GM20000 (cell line): Measurements from ENCODE around the gene SDF2.
"Not testable (repeated sequence)": the region's sequence is repeated elsewhere in the genome, so short reads cannot be mapped to it uniquely, and the experiment has no call there.

ENCODE experiments used
- DNase-seq: peaks from one replicate; pipeline ENCODE4 v3.0.0; 2012; ENCODE audit warnings: low spot score
- CTCF ChIP-seq: IDR thresholded peaks from 2 replicates; pipeline ENCODE4 v1.5.1; 2012; ENCODE audit warnings: mild to moderate bottlenecking, control low read depth; ENCODE audit errors: extremely low read depth, missing control alignments

The SDF2 gene

GRCh38 chr17:28662527-28662829 is 772 bp upstream of the SDF2 start:
- no peak for DNase-seq
- TF ChIP-seq CTCF = no peak

GRCh38 chr17:28659497-28659881 is 2.2 kb downstream of the SDF2 start:
- DNase-seq = not testable (repeated sequence)

GRCh38 chr17:28658766-28659496 is 2.8 kb downstream of the SDF2 start:
- DNase-seq = not testable (repeated sequence)

- DNase-seq = not testable (repeated sequence)
Observed at GRCh38 chr17:28658342-28658741, 3.4 kb downstream of the SDF2 start.

- no peak for DNase-seq
- TF ChIP-seq CTCF = no peak
Observed at GRCh38 chr17:28657756-28658155, 4.0 kb downstream of the SDF2 start.

- no peak for TF ChIP-seq CTCF
- DNase-seq = no peak
Observed at GRCh38 chr17:28655160-28655559, 6.5 kb downstream of the SDF2 start.

GRCh38 chr17:28648698-28649097 is 13.0 kb downstream of the SDF2 start:
- DNase-seq = no peak
- TF ChIP-seq CTCF = no peak

GRCh38 chr17:28646039-28646754 is 15.5 kb downstream of the SDF2 start:
- DNase-seq = no peak
- TF ChIP-seq CTCF = no peak

- no peak for TF ChIP-seq CTCF
- no peak for DNase-seq
Observed at GRCh38 chr17:28645576-28645939, 16.1 kb downstream of the SDF2 start.
